HG02973 (cell line): ENCODE results near the gene DHX38.

Source experiments
- ATAC-seq: cut with Tn5 transposase; IDR thresholded peaks from one replicate; pipeline ENCODE4 v1.9.1; 2021; ENCODE audit warnings: moderate library complexity; ENCODE audit not compliant: unreplicated experiment

DHX38 gene

DNA sequence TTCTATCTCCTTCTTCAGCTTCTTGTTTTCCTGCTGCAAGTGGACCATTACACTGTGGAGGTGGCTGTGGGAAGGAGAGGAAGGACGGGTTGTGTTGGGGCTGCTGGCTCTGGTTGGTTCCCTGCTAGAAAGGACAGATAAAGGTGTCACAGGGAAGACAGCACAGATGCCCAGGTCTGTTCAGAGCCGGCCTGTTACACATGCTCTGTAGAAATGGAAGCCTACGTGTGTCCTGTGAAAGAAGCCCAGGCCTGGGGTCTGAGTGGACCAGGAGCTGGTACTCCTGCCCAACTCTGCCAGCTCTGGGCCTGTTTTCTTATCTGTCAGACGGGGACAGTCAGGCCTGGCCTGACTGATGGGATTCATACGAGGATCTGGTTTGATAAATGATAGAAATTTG lies 26.4 kb downstream of the DHX38 start:
- ATAC-seq = no peak

- no peak for ATAC-seq
Measured at GRCh38 chr16:72122308-72122707, 28.7 kb downstream of the DHX38 start.

DNA sequence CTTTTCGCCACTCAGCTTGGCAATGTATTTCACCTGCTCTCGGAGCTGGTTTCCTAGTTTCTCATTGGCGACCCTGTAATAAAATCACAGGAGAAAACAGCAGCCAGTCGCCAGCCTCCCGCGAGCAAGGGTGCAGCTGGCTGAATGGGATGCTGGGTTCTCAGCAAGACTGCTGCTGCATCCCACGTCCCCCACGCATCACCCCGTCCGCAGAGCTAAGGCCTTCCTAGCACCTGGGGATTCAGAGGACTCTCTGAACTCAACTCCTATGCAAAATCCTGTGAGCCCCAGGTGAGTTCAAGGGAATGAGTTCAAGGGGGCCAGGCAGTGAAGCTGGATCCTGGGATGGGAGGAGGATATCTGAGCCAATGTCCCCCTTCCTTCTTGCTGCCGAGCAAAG lies 29.3 kb downstream of the DHX38 start:
- ATAC-seq = no peak

GRCh38 chr16:72123426-72123825 lies 29.8 kb downstream of the DHX38 start:
- no peak for ATAC-seq

GRCh38 chr16:72124148-72124547 lies 30.5 kb downstream of the DHX38 start:
- ATAC-seq = no peak

DNA sequence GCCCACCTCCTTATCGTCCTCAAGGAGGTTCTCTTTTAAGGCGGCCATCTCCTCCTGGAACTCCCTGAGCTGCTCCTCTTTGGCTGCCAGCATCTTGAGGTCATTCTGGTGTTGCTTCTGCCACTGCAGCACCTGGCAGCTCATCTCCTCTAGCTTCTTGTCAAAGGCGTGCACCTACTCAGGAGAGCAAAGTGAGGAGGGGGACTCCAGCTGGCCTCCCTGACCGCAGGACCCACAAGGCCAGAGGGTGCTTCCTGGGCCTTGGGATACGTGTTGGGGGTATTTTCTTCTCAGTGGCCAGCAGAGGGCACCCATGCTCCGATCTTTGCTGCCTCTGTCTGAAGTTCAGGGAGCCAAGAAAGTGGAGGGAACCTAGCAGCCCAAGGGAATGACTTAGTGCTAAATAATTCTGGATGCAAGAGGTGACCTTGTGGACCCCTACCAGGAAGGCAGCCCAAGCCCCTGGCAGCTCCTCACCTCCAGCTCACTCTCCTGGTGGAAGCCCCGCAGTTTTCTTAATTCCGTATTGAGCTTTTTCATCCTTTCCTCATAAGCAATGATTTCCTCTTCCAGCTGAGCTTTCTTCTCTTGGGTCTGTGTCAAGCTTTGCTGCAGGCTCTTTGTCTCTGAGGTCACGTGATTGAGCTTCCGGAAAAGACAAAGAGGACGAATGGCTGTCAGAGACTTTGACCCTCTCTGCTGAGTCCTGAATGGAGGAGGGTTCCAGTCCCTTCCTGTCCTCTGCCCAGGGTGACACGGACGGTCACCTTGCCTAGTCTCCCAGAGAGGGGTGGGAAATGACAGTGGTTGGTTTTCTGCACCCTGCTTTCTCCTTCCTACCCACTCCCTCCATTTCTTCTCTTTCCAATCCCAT lies 31.4 kb downstream of the DHX38 start:
- ATAC-seq = no peak

DNA sequence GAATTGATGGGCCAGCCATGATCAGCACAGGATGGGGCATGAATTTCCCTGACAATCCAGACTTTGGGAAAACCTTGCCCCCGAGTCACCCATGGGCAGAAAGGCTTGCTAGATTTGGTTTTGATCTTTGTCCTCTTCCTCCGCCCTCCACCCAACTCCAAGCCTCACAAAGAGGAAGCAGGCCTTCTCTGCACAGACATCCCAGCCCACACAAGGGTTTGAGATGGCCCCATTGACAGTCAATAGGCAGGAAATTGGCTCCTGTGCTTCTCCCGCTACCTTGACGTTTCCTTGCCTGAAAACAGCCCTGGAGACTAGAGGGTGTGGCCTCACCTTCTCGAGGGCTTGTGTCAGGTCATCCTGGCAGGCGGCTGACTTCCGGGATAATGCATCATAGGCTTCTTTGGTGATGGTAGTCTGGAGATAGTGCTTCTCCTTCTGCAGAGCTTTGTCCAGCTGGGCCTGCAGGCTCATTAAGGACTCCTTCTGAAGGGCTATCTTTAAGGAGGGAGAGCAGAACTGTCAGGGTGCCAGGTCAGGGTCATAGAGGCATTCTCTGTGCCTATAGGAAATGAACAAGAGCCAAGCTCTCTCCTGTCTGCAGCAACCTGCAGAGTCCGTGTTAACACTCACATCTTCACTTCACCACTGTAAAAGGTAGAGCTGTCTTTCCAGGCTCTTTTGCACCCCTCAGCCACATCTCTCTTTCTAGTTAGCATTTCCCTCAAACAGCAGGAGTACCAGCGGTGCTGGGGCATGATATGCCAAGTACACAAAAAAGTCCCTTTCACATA lies 32.2 kb downstream of the DHX38 start:
- no peak for ATAC-seq

DNA sequence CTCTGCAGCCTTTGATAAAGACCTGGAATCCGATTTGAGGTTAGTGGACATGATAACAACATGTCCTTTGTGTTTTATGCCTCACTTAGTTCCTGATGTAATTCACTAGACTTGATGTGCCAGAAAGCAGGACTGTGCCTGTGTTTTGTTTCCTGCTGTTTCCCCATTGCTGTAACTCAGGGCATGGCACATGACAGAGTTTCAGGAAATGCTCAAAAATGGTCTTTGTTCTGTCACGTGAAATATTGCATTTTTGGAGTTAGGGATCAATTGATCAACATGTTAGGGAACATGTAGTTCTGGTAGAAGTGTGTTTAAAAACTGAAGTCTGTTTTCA lies 32.8 kb downstream of the DHX38 start:
- no peak for ATAC-seq

DNA sequence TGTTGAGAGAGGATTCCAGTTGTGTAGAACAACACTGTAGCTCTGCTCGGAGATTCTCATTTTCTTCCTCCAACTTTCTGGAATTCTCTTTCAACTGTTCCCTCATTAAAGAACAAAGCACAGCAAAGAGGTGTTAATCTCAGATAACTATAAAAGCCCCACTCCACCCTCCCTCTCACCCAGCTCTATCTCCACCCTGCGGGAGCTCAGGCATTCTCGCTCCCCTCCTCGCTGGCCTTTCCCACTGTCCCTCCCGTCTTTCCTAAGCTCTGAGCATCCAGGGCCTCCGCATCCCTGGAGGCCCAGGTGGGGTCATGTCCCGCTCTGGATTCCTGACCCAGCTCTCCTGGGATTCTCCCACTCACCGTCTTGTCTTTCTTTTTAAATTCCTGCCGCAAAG lies 35.1 kb downstream of the DHX38 start:
- no peak for ATAC-seq

GRCh38 chr16:72129976-72130656 lies 36.5 kb downstream of the DHX38 start:
- no peak for ATAC-seq

- ATAC-seq = no peak
Measured at GRCh38 chr16:72131036-72131435, 37.4 kb downstream of the DHX38 start.

DNA sequence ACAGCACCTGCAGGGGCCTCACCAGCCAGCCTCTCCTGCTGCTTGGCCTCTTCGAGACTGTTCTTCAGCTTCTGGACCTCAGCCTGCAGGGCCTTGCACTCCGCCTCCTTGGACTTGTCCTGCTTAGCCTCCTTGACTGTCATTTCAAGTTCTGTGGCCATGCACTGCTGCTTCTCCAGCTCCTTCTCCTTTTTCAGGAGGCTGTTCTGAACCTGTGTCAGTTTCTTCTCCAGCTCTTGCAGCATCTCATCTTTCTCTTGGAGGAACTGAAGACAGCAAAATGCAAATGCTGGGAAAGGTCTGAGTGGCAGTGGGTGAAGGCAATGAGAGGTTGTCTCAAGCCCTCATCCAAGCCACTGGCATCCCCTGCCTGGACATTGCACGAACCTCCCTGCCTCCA lies 39.1 kb downstream of the DHX38 start:
- no peak for ATAC-seq

- no peak for ATAC-seq
Measured at GRCh38 chr16:72134507-72134906, 40.9 kb downstream of the DHX38 start.

DNA sequence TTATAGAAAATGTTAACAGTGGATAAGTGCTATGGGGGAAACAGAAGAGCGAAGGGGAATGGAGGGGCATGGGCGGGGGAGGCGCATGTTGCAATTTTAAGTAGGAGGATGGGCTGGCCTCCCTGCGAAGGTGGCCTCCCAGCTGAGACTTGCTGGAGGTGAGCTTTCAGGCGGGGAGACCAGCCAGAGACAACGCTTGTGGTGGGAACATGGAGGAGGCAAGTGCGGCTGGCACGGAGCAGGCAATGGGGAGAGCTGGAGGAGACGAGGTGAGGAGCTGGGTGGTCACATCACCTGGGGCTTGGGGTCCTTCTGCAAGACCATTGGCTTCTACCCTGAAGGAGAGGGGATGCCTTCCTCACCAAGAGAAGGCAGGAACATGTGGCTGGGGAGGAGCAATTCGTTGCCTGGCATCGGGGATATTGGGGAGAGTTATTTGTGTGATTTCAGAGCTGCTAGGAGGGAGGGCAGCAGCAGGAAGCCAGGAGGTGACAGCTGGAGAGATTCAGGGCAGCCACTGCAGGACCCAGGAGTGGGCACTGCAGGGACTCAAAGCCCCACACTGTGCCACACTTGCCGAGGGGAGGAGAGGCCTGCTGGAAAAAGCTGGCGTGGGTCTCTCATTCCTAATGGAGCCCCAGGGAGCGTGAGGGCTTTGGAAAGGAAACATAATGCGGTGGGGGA lies 43.9 kb downstream of the DHX38 start:
- ATAC-seq = no peak

DNA sequence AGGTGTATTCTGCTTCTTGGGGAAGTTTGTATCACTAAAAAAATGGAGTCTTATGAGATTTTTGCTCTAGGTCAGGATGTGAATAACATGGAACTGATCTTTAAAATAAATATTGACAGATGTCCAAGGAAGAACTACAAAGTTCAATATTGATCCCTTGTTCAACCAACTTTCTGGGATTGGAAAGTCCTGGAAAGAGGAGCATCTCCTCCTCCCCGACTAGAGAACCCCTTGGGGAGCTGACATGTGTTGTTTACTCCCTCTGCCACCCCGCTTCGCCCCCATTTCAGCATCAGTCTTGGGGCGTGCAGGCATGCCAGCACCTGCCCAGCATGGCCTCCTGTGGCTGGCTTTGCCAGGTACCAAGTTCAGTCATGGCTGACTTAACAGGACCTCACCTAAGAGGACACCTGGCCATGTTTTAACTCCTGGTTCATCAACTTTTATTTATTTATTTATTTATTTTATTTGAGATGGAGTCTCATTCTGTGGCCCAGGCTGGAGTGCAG lies 44.5 kb downstream of the DHX38 start:
- ATAC-seq = no peak

DNA sequence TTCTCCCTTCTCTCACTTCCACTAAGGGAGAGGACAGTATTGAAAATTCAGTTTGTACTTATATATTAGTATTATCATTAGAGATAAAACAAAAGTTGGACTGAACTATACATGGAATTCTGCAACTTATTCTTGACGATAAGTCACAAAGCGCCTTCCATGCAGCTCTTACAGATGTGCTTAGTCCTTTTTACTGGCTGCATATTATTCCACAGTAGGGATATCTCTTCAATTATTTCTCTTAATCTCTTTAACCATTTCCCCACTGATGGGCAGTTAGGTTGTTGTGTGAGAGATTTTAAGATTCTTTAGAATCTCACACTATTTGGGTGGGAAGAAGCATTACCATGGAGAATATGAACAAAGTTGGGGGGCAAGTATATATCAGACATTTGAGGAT lies 46.3 kb downstream of the DHX38 start:
- no peak for ATAC-seq

- no peak for ATAC-seq
Measured at GRCh38 chr16:72142476-72142875, 48.8 kb downstream of the DHX38 start.

- no peak for ATAC-seq
Measured at GRCh38 chr16:72149676-72150464, 56.2 kb downstream of the DHX38 start.

DNA sequence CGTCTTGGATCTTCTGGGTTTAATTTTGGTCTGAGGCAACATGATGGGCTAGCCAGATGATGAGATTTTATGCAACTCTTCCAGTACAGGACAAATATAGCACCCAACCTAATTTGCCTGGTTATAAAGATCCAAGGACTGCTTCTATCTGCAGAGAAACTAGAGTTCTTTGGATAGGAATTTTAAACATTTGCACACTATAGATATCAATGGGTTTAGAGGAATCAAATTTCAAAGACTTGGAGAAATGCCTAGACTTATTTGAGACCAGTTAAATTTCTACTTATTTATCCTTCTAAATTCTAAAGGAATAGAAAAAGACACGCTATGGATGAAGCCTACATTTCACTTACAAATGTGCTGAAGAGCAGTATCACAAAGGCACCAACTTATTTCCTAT lies 65.7 kb downstream of the DHX38 start:
- ATAC-seq = no peak

DNA sequence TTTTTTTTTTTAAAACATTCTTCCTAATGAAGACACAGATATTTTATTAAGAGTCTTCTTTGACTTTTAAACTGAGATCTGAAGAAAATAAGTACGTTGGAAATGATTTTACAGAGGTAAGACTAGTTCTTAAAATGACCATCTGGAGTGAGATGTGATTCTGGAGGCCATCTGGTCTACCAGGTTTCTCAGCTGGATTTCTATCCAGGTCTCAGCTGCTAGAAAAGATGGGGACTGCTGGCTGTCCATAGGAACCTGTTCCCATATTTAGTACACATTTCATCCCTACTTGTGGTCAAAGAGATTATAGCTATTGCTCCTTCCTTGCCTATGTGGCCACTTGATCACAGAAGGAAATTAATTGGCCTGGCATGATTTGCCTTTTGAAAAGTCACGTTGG lies 66.2 kb downstream of the DHX38 start:
- ATAC-seq = no peak
